HG03135 (cell line): ENCODE data around the gene TEAD2.
A peak's percentile ranks its signal among the peaks of the same experiment; 100 is the strongest.

Experiments used
- ATAC-seq: cut with Tn5 transposase; IDR thresholded peaks from one replicate; pipeline ENCODE4 v1.9.1; 2021; ENCODE audit warnings: mild to moderate bottlenecking, moderate library complexity; ENCODE audit not compliant: unreplicated experiment

TEAD2 gene

DNA sequence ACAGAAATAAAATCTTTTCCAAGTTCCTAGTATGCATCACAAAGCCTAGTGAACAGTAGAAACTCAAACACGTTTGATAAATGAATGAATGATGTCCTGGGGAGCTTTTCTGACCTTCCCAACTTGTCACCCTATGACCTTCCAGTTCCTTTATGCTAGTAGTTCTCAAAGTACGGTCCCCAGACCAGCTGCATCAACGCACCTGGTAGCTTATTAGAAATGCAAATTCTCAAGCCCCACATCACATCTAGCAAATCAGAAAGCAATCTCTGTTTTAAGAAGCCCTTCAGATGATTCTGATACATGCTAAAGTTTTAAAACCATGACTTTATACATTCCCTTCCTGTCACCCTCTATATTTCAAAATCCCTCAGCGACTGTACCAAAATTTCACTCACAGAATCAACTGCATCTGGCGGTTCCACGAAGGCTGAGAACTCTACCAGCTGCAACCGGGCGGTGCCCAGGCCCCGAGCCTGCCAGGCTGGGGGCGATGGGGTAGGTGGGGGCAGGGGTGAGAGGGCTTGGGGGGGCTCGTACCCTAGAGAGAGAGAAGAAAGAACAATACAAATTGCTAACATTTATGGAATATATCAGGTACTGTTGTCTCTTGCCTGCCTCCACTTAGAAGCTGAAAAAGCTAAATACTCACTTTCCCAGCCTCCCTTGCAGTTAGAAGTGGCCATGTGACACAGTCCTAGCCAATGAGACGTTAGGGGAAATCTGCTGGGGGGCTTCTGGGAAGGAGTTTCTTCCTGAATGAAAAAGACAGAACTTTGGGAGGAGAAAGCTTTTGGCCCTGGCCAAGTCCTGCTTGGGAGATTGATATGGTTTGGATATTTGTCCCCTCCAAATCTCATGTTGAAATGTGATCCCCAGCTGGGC, 13.7 kb downstream of the TEAD2 start:
- ATAC-seq, result no peak

DNA sequence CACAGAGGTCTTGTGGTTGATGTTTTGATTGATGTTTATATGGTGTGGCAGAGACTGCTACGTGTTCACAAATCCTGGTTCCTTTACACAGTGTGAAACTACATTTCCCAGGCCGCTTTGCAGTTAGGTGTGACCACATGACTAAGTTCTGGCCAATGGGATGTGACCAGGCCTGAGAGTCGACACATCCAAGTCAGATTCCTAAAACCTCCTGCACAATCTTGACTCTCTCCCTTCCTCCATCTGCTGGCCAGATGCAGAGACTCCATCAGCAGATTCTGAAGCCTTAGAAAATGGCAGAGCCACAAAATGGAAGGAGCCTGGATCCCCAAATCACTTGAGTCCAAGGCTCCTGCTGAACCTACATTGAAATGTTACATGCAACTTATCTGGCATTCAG, 14.4 kb downstream of the TEAD2 start:
- no peak for ATAC-seq

DNA sequence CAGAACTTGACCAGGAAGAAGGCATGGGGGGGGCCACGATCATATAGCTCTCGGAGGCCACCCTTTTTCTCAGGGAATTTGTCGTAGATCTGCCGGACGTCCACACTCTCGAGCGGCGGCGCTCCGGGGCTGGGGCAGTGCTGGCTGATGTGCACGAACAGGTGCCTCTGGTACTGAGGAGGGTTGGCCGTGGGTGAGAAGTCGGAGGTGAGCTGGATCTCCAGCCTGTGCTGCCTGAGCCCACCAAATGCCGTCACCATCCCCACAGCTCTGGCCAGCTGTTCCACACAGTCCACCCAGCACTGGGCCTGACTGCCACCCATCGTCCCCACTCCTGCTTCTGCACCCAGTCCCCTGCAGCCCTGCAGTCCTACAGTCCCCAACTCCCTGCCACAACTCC, 15.0 kb downstream of the TEAD2 start:
- no peak for ATAC-seq

DNA sequence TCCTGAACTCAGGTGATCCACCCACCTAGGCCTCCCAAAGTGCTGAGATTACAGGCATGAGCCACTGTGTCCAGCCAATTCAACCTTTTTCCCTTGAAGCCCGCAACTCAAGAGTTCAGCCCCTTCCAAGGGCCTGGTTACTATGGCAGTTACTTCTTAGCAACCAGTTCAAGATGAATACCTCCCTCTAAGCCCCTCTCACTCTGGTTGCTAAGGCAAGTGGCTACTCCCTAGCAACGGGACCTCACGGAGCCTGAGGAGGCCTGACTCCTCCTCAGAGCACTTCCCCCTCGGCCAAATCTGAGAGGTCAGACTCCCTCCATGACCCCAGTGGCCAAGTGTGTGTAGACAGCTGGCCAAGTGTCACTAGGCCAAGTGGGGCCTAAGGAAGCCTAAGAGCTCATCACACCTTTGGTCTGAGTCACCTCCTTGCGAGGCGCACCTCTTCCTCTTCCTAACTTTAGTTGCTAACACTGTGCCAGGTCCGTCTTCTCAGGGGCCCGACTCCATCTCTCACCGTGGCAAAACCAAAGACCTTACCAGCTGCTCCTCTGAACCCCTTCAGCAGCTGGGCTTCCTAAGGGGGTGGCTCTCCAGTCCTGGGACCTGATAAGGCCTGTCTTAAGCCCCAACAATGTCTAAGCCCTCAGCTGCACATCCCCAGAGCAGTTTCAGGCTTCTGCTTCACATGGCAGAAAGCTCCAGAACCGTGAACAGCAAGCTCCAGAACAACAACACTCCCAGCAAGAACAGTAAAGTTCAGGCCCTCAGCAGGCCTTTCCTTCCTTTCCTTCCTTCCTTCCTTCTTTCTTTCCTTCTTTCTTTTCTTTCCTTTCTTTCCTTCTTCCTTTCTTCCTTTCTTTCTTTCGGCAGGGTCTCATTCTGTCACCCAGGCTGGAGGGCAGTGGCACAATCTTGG, 17.5 kb downstream of the TEAD2 start:
- no peak for ATAC-seq

GRCh38 chr19:49343123-49343522, 19.1 kb downstream of the TEAD2 start:
- no peak for ATAC-seq

- ATAC-seq, result no peak
Observed at GRCh38 chr19:49342291-49342721, 19.9 kb downstream of the TEAD2 start.

DNA sequence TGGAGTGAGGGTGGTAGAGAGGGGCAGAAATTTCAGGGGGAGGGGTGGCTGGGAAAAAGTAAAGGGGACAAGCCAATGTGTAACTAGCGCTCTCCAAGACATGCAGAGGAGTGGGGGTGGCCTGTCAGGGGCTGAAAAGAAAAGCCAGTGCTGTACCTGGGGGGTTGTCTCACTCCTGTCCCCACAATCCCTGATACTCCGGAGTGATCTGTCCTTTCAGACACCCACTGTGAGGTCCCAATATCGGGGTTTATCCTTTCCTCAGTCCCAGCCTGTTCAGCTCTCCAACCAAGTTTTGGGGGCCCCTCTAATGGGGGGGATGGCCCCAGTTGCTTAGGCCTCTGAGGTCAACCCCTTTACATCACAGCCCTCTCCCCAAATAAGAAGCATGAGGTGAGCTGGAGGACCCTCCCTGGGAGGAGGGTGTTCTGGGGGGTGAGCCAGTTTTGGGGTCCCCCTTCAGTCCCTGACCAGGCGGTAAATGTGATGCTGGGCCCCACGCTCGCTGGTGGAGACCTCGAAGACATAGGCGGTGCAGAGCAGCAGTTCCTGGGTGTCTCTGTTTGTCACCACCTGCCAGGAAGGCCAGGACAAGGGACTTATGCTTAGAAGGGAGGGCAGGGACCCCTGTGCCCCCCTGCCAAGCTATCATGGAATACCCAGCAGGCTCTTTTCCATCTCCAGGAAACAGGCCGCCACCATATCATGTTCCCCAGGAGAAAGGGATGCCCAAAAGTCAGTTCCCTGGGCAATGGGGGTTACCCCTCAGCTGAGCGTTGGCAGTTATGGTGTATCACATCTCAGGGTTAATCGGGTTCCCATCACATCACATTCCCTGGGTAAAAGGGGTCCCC, 21.1 kb downstream of the TEAD2 start:
- peak; percentile 4 for ATAC-seq

- ATAC-seq, result peak; percentile 77
Observed at GRCh38 chr19:49340069-49340864, 21.9 kb downstream of the TEAD2 start.

DNA sequence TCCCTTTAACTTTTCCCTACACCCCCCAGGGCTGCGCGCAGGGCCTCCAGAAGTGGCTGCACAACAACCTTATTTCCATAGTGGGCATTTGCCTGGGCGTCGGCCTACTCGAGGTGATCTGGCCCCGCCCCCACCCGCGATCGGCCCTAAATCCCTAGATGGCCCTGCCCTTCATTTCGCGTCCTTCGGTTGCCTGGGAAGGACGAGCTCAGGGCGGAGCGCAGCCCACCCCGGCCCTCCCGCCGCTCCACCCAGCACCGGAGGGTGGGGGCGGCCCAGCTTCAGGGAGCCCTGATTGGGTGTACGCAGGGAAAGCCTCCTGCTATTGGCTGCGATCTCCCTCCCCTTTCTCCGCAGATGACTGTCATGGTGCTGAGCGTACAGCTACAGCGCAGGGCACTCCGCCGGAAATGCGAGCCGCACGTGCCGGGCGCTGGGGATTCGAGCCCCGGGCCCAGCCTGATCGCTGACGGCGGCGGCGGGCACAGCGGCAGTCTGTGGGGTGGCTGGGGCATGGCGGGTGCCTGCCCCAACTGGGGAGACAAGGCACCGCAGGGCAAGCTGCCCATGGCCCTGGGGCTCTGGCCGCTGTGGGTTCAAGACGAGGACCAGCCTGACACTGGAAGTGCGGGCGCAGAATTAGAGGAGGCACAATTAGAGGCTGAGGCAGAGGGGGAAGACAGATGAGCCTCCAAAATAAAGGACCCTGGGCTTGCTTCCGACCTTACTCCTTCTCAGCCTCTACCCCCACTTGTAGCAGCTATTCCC, 22.7 kb downstream of the TEAD2 start:
- no peak for ATAC-seq

DNA sequence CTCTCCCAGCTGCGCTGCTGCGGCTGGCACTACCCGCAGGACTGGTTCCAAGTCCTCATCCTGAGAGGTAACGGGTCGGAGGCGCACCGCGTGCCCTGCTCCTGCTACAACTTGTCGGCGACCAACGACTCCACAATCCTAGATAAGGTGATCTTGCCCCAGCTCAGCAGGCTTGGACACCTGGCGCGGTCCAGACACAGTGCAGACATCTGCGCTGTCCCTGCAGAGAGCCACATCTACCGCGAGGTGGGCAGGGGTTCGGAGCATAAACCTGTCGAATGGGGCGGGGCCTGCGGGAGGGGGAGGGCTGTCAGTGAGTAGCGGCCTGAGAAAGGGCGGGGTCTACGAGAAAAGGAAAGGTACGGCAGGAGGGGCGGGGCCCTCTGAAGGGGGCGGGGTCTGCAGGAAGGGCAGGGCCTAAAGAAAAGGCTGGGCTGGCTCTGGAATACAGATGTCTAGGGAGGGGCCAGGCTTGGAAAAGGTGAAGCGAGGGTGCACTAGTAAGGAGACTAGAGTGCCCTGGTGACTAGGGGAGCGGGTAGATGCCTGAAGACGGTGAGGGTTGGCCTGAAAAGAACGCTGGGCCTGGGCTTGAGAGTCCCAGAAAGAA, 23.4 kb downstream of the TEAD2 start:
- no peak for ATAC-seq

- ATAC-seq, result no peak
Observed at GRCh38 chr19:49338023-49338677, 24.1 kb downstream of the TEAD2 start.

DNA sequence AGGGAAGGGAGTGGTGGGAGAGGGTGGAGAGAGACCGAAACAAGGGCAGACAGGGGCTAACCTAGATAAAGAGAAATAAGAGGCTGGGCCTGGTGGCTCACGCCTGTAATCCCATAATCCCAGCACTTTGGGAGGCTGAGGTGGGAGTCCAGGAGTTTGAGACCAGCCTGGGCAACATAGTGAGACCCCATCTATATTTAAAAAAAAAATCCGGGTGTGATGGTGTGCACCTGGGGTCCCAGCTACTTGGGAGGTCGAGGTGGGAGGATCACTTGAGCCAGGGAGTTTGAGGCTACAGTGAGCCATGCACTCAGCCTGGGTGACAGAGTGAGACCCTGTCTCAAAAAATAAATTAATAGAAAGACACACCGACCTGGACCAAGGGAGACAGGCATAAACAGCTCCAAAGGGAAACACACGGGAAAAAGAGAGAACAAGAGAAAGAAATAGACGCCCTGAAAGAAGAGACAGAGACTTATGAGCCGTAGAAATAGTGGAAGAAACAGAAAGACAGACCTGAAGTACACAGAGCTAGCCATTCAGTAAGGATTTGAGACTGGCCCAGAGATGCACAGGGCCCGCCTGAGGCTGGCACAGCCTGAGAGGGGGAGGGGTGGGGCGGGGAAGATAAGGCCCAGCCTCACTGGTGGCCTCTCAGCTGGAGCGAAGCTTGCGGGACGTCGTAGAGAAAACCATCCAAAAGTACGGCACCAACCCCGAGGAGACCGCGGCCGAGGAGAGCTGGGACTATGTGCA, 24.8 kb downstream of the TEAD2 start:
- no peak for ATAC-seq

- no peak for ATAC-seq
Observed at GRCh38 chr19:49336482-49337266, 25.5 kb downstream of the TEAD2 start.

- ATAC-seq, result no peak
Observed at GRCh38 chr19:49335784-49336481, 26.3 kb downstream of the TEAD2 start.

- ATAC-seq, result no peak
Observed at GRCh38 chr19:49335071-49335783, 27.0 kb downstream of the TEAD2 start, which contains the start of gene CD37. CD37 (plus strand) TSS chr19:49335406; CDS start chr19:49335541, 135 bp downstream.
